HK-2 (cell line): ENCODE results near the gene SUCLA2.
A peak's percentile ranks its signal among the peaks of the same experiment; 100 is the strongest.
"Not testable (repeated sequence)": the region's sequence is repeated elsewhere in the genome, so short reads cannot be mapped to it uniquely, and the experiment has no call there.

Experiments used
- DNase-seq: peaks from one replicate; pipeline ENCODE4 v3.0.0-alpha.2; 2018; ENCODE audit not compliant: unreplicated experiment

The SUCLA2 gene

DNA sequence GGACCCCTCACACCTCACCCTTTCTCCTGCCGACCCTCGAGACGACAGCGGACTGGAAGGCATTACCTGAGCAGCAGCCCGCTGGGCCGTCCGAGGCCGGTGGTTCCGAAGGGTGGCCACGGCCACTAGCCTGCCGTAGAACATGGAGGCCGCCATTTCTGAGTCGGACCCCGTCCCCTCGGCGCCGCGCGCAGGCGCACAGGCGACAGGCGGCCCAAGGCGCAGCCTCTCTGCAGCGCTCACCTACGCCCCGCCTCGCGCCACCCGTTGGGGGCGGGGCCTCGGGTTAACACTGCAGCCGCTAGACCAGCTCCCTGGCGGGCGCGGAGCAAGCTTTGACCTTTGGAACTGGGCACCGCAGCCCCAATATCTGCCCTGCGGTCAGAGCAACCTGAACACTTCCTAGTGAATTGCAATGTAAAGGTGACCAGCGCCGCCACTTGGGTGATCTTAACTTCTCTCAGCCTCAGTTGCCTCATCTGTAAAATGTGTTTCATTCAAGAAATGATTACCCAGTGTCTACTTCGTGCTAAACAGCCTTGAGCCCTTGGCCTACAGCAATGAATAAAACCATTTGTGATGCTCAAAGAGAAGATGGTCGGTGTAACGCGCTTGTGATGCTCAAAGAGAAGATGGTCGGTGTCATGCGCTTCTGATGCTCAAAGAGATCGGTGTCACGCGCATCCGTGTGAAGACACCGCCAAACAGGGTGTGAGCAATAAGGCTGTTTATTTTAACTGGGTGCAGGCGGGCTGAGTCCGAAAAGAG lies at the start of gene SUCLA2:
SUCLA2 (minus strand) TSS at position 160 of the 768 bp plus-strand sequence; CDS start at position 156, 4 bp downstream.
- DNase-seq, result peak; percentile 82

- DNase-seq, result no peak
Observed at GRCh38 chr13:48050550-48050949, 49.5 kb upstream of the SUCLA2 start.

GRCh38 chr13:48043789-48044503 lies 42.9 kb upstream of the SUCLA2 start:
- no peak for DNase-seq

DNA sequence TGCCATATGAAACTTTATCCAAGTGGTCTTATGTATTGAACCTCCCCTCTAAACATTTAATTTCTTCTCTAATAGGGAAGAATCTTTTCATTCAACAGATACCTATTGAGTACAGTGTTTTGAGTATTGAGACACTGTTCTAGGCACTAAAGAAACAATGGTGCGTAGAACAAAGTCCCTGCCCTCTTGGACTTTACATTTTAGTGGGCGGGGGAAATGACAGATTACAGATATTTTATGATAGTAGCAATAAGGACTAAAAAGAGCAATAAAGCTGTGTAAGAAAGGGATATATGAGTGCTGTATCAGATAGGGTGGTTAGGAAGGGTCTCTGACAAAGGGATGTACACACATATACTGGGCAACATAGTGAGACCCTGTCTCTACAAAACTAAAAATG lies 41.8 kb upstream of the SUCLA2 start:
- no peak for DNase-seq

DNA sequence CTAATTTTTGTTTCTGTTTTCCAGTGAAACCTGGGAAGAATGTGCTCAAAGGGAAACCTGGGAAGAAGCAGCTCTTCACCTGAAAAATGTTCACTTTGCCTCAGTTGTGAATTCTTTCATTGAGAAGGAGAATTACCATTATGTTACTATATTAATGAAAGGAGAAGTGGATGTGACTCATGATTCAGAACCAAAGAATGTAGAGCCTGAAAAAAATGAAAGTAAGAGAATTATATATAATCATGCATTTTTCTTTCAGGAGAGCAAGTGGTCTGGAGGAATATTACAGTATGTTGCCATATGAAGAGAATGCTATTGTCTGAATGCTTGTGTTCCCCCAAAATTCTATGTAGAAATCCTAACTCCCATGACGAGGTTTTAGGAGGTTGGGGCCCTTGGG lies 39.8 kb upstream of the SUCLA2 start:
- no peak for DNase-seq

DNA sequence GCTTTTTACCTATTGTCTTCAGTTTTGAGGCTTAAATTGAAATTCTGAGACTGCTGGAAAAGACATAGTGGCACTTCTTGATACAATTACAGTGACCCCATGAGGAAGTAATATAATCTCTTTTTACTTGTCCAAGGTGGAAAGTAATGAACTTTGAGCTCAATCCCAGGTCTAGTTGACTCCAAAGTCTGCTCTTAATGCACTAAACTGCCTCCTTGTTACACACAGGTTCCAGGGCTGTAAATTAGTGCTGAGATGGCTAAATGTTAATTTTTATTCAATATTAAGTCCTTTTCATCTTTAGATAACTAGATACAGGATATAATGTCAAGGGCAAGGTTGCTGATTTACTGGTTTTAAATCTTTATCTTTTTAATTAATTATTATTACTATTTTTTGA lies 39.0 kb upstream of the SUCLA2 start:
- no peak for DNase-seq

GRCh38 chr13:48038761-48039160 lies 37.7 kb upstream of the SUCLA2 start:
- DNase-seq, result no peak

DNA sequence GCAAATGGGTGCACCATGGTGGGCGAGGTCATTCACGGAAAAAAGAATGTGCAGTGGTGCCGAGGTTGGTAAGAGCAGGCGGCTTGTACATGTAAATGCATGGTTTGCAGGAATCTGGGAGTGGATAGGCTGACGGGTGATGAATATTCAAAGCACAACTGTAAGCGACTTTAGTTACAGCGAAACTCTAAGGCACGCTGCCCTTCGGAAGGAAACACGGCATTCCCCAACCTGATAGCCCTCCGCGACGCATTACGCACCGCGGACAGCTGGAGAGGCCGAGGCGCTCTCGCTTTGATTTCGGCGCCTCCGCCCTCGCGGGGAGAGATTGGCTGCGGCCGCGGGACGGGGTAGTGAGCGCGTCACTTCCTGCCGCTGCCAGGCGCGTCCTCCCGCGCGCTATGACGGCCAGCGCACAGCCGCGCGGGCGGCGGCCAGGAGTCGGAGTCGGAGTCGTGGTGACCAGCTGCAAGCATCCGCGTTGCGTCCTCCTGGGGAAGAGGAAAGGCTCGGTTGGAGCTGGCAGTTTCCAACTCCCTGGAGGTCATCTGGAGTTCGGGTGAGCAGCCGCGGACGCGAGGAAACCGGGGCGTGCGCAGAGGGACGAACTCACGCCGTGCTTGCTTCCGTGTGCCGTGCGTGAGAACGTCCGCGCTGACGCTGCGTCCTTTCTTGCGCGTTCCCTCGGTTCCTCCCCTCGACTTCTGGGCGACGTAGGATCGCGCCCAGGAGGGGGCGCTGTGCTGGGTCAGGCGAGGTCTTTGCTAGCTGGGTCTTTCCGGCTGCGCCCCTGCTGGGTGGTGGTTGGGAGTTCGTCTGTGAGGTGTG lies 36.5 kb upstream of the SUCLA2 start, which contains the start of gene NUDT15:
NUDT15 (plus strand) TSS at position 381 of the 828 bp plus-strand sequence; CDS start at position 402, 21 bp downstream.
- peak; percentile 88 for DNase-seq

- no peak for DNase-seq
Observed at GRCh38 chr13:48029859-48030258, 28.8 kb upstream of the SUCLA2 start.

DNA sequence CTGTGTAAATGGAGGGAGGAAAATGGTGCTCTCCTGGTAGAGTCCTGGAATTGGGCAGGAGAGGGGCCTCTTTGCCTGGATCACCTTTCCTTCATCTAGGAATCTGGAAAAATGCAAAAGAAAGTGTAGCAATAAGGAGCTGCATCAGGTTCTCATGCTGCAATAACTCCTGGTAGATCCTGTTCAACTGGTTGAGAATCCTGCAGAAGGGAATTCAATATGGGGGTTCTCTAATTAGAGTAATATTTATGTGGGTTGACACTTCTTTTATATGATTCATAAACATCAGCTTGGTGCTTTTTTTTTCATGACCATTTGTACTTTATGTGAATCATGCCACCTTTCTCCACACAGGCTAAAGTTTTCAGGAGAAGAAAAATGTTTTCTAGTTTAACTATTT lies 27.0 kb upstream of the SUCLA2 start:
- no peak for DNase-seq

DNA sequence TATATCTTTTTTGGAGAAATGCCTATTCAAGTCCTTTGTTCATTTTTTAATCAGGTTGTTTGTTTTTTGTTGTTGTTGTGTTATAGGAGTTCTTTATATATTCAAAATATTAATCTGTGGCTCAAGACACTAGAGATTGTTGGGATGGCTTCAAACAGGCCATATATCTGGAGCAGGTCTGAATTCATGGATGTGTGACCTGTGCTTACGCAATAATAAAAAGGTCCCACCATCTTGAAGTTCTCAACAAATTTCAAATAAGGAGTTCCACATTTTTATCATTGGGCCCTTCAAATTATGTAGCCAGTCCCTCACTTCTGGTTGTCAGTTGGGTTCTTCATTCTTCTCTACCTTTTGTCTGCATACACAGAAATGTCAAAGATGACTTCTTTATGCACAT lies 18.7 kb upstream of the SUCLA2 start:
- DNase-seq, result no peak

DNA sequence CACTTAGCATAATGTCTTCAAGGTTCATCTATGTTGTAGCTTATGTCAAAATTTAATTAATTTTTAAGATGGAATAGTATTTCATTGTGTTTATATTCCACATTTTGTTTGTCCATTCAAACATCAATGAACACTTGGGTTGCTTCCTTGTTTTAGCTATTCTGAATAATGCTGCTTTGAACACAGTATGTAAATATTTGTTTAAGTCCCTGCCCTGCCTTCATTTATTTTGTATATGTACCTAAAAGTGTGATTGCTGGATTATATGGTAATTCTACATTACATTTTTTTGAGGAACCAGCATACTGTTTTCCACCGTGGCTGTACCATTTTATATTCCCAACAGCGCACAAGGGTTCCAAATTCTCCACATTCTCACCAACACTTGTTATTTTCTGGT lies 17.6 kb upstream of the SUCLA2 start:
- DNase-seq, result no peak

- DNase-seq, result no peak
Observed at GRCh38 chr13:48014359-48014758, 13.3 kb upstream of the SUCLA2 start.

- DNase-seq, result no peak
Observed at GRCh38 chr13:48012668-48013067, 11.6 kb upstream of the SUCLA2 start.

DNA sequence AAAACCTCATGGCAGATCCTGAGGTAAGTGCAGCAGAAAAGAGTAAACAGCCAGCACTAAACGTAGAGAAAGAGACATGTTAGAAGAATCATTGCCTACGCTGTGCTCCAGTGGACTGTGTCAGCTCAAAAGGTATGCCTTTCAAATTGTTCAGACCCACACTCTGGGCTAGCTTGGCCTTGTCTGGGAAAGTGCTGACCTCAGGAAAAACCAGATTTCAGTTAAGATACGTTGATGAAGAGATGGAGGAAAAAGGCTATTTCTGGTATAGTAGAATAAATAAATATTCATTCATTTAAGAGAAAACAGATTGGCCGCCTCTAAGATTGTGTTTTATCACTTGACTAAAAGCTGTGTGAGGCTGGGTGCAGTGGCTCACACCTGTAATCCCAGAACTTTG lies 9.6 kb upstream of the SUCLA2 start:
- no peak for DNase-seq

GRCh38 chr13:48009284-48009683 lies 8.2 kb upstream of the SUCLA2 start:
- no peak for DNase-seq

DNA sequence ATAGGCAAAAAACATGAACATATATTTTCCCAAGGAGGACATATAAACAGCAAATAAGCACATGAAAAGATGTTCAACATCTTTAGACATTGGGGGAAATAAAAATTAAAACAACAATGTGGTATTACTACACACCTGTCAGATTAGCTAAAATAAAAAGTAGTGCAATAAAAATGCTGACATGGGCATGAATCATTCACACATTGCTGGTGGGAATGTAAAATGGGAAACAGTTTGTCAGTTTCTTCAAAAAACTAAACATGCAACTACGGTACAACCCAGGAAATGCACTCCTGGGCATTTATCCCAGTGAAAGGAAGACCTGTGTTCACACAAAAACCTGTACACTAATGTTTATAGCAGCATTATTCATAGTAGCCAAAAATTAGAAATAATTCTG lies 5.3 kb upstream of the SUCLA2 start:
- no peak for DNase-seq

DNA sequence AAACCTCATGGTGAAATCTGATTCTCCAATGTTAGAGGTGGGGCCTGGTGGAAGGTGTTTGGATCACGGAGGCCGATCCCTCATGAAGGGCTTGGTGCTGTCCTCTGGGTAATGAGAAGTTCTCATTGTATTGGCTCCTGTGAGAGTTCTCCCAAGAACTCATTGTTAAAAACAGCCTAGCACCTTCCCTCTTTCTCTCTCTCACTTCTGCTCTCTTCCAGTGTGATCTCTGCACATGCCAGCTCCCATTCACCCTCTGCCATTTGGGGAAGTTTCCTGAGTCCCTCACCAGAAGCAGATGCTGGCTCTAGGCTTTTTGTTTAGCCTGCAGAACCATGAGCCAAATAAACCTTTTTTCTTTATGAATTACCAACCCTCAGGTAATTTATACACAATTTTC lies 3.1 kb upstream of the SUCLA2 start:
- no peak for DNase-seq

DNA sequence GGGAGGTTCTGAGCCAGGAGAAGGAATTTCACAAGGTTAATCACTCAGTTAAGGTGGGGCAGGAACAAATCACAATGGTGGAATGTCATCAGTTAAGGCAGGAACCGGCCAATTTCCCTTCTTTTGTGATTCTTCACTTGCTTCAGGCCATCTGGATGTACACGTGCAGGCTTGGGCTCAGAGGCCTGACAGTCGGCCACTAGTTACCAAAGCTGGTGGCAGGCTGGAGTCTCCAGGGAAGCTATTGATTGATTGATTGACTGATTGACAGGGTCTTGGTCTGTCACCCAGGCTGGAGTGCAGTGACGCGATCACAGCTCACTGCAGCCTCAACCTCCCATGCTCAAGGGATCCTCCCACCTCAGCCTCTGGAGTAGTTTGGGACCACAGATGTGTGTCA lies 926 bp upstream of the SUCLA2 start:
- DNase-seq, result not testable (repeated sequence)

GRCh38 chr13:48000559-48001113 lies 437 bp downstream of the SUCLA2 start:
- no peak for DNase-seq

DNA sequence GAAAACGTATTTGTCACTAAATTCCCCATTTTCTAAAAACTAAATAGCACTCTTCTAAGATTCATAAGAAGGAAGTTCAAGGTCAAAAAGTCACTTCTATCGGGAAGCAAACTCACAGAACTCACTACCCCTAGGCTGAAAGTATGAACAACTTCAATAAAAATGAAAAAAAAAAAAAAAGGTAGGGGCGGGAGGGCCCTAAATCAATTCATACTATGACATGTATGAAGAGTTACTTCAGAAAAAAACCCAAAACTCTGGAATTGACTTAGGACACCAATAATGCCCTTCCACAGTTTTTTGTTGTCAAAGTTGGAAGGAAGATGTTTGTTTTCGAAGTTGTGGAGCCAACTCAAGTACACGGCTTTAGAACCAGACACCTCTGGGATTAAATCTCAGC lies 1.1 kb downstream of the SUCLA2 start:
- no peak for DNase-seq

- DNase-seq, result no peak
Observed at GRCh38 chr13:47997384-47997783, 3.7 kb downstream of the SUCLA2 start.
